NCI-H446 (cell line): ENCODE data around the gene TBL1X.
"Not testable (repeated sequence)": the region's sequence is repeated elsewhere in the genome, so short reads cannot be mapped to it uniquely, and the experiment has no call there.

Experiments
- DNase-seq, 2 experiments: peaks; one replicate each; lab custom pipeline; 2025; lab: John Stamatoyannopoulos, UW

TBL1X gene

DNA sequence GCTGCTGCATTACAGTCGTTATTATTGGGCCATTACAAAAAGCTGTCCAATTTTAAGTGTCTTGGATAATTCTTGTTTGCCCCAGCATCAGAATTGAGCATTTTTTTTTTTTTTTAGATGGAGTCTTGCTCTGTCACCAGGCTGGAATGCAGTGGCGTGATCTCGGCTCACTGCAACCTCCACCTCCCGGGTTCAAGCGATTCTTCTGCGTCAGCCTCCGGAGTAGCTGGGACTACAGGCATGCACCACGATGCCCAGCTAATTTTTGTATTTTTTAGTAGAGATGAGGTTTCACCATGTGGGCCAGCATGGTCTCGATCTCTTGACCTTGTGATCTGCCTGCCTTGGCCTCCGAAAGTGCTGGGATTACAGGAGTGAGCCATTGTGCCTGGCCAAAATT, 71.3 kb downstream of the TBL1X start:
- not testable (repeated sequence) for DNase-seq

DNA sequence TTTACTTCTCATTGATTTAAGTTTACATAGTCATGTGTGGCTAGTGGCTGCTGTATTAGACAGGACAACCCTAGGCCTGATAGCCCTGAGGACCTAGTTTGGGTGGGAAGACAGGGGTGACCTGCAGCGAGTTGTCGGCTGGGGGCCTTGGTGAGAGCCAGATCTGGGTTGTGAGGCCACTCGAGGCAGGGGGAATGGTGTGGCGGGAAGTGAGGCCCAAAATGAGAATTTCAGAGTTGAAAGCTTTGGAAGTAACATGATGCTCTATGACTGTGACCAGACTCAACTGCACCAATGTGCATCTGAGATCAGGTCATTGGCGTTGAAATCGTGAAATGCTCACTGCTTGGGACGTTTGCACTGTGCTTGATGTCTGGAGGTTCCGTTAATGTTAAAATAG, 72.9 kb downstream of the TBL1X start:
- DNase-seq: no peak

GRCh38 chrX:9538544-9539045, 73.7 kb downstream of the TBL1X start:
- peak; percentile 23 to 68 for DNase-seq

GRCh38 chrX:9539605-9540387, 74.9 kb downstream of the TBL1X start:
- DNase-seq: no peak

DNA sequence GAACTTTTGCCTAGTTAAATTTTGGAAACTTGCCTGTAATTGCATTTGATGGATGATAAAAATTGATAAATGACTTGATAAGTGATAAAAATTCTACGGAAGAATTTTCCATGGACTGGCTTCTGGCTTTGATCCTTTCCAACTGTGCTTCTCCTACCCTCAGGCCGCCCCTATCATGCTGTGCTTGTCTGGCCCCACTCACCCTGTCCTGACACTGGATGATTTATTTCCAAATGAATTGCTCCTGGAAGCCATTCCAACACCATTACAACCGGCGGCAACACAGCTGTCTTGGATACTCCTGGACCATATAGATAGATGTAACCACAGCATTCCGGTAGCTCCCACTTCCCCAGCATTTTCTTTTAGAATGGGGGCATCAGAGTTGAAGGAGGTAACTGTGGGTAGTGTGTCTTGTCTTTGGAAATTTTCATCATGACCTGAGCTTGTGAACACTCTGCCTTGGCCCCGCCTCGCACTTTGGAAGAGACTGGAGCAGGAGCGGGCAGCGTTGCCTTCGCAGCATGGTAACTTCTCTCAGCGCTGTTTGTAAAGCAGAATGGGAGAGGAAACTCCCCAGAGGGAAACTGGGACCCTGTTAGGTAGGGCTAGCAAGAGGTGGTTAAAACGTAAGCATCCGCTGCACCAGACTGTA, 77.4 kb downstream of the TBL1X start:
- no peak for DNase-seq

GRCh38 chrX:9542761-9543111, 77.9 kb downstream of the TBL1X start:
- no peak for DNase-seq

GRCh38 chrX:9555354-9555753, 90.5 kb downstream of the TBL1X start:
- no peak for DNase-seq

DNA sequence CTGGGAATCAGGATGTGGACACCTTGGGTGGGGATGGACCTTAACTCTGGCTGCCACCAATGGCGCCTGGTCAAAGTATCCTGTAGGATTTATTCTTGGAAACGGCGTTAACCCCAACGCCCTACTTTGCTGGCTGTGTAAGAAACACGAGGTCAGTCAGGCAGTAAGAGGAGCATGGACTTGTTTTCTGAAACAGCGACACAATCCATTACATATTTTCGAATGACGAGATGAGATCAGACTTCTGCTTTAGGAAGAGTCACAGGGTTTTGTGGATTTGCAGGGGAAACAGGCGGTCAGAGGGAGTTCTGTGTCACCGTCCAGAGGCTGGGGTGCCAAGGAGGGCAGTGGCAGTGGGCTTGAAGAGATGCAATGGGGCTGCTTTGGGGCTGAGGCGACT, 92.2 kb downstream of the TBL1X start:
- no peak for DNase-seq

DNA sequence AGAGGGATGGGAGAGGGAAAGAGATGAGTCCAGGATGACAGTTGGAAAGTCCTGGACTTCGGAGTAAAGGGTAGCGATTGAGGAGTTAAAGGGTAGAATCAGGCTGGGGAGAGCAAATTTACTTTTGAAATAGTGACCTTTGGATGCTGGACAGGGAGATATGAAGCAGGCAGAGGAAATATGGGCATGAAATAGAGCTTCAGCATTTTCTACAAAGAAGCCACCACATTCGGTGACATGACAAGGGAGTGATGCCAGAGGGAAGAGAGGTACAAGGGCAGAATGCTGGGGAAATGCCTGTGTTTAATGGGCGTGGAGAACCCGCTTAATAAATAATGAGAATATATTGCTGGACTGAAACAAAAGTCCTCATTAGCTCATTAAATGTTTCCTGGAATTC, 92.7 kb downstream of the TBL1X start:
- no peak for DNase-seq

DNA sequence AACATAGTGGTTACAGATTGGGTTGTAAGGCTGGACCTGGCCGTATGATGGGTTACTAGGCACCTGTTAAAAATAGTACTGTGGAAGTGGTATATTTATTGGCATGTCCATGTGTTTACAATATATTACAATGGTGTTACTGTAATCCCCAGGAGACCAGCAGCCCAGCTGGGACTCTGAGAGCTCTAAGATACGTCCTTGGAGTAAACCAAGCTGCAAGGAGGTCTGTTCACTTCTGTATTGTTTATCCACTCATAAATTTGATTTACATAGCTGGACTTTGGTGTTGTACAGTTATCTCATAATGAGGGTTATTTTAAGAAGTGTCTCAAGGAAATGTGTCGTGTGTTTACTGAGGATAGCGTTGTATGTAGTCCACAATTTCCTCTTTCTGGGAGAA, 93.8 kb downstream of the TBL1X start:
- no peak for DNase-seq

DNA sequence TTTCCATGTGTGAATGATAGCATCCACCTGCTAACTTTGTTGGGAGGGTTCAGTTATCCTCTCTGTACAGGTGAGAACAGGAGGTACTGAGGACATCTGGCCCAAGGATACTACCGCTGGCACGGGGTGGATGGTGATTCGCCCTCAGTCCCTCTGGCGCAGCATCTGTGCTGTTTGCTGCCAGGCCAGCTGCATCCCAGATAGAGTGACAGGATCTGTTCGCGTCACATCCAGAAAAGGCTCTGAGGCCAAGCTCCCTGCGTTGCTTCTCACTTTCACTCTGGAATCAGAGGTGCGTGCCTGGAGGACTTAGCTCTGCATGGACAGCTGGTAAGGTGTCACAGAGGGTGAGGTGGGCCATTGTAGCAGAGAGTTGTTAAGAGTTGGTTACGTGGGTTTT, 95.4 kb downstream of the TBL1X start:
- DNase-seq: no peak

DNA sequence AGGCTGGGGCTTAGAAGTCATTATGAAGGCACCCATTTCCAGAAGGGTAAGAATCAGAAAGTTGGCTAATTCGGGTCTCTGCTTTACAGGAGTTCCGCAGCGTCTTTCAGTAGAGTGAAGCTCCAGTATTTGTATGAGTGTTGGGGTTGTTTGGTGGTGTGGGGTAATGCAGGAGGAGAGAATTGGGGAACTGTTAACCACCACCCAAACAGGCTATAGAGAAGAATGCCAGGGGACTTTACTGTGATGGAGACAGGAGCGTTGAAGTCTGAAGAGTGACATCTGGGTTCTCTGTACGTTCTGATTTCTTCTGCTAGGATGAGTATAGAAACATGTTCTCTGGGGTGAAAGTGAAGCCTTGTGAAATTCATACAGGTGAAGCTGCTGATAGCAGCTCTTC, 96.3 kb downstream of the TBL1X start:
- DNase-seq: no peak

DNA sequence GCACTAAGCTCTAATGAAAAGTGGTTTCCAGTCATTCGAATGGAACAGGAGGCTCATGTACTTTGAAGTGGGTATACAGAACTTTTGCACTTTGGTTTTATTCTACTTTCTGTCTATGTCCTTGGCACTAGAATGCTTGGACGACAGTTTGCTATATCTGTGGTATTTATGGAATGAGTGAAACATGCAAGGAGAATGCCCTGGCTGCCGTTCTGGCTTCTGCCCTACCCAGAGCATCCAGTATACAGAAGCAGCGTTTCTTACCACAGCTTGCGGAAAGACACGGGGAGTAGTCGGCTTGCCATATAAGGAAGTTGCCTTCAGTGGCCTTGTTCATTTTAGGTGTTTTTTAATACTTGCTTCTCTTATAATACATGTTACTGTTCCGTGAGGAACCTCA, 98.0 kb downstream of the TBL1X start:
- DNase-seq: peak in 1 of 2 experiments; percentile 7

DNA sequence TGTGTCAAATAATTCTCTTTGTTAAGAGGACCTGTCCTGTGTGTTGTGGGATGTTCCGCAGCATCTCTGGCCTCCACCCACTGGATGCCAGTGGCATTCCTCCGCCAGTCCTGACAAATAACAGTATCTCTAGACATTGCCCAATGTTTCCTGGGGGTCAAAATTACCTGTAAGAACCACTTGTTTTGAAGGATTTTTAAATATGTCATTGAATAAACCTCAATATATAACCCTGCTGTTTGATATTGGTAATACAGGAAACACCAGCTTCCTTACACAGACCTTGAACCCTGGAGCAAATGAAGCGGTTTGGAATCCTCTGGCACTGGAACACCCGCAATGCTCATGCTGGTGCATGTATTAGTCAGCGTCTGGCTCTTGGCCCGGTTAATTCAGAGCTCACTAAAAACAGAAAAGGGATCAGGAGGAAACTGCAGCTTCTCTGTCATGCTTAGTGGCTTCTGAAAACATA, 101.3 kb downstream of the TBL1X start:
- peak; percentile 30 to 82 for DNase-seq

DNA sequence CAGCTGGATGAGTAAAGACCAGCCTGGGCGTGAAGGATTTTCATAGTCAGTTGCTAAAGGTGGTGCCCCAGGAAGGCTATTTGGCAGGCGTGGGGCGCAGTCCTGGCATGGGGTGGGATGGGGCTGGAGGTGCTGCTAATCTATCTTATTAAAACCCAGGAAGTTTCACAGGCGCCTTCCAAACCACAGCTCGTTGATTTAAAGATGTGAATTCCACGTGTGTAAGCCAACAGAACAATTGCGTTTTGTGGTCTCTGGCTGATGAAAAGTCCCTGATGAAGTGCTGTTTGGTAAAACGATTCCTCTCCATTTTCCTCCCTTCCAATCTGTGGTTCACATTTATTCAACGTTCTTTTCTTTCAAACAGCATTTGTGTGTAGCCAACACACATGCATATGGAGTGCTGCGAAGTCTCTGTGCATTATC, 105.0 kb downstream of the TBL1X start:
- DNase-seq: no peak

- DNase-seq: no peak
Measured at GRCh38 chrX:9573282-9574106, 108.6 kb downstream of the TBL1X start.

DNA sequence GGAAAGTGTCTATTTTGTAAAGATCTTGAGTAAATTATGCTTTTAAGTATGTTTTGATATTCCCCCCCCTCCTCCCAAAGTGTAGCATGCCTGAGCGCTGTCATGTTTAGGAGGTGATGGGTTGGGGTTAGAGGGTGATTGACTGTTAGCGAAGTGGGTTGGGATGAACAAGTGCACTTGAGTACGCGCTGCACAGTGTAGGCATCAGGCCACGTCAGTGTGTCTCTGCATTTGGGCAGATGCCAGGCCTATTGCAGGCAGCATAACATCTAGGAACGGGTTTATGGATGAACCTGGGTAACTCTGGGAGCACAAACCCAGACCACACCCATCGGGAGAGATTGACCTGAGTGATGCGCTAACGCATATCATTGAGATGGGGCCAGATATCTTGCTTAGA, 111.2 kb downstream of the TBL1X start:
- peak in 1 of 2 experiments; percentile 2 for DNase-seq

GRCh38 chrX:9577555-9577954, 112.7 kb downstream of the TBL1X start:
- DNase-seq: no peak

DNA sequence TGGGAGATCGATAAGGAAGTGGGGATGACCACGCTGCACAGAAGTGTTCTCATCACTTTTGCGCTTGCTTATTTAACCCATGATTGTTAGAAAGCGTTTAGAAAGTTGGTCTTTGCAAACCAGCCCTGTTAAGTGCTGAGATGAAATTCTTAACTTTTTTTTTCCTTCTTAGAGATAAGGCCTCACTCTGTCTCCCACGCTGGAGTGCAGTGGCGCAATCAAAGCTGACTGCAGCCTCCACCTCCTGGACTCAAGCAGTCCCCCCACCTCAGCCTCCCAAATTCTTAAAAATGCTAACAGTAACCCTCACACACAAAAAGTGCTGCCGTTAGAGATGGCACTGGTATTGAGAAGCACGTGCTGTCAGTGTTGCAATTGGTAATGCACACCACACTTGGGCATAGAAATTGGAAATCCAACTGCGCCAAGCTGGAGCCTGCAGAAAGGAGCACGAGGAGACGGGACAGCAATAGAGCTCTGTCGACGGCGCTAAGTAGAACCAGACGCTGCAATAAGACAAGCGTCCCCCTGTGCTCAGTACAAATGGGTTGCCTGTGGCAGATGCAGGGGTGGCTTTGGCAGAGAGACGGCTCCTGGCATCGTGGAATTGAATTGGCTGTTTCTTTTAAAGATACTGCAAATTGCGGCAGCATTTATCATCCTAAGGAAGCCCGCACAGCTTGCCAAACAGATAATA, 113.4 kb downstream of the TBL1X start:
- no peak for DNase-seq

GRCh38 chrX:9581771-9582385, 117.0 kb downstream of the TBL1X start:
- DNase-seq: no peak

DNA sequence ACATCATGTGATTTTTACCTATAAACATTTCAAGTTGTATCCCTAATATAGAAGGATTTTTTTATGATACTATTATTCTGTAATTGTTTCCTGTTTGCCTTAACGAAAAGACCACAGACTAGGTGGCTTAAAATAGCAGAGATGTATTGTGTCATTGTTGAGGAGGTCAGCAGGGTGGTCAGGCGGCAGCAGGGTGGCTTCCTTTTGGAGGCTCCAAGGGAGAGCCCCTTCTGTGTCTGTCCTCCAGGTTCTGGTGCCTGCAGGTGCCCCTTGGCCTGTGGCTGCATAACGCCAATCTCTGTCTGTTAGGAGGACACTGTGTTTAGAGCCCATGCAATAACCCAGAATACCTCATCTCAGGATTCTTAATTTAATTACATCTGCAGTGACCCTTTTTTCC, 118.1 kb downstream of the TBL1X start:
- no peak for DNase-seq
